ENCODE measurements around the gene SLC37A4.
"Not testable (repeated sequence)": the region's sequence is repeated elsewhere in the genome, so short reads cannot be mapped to it uniquely, and the experiment has no call there.

Gene SLC37A4

DNA sequence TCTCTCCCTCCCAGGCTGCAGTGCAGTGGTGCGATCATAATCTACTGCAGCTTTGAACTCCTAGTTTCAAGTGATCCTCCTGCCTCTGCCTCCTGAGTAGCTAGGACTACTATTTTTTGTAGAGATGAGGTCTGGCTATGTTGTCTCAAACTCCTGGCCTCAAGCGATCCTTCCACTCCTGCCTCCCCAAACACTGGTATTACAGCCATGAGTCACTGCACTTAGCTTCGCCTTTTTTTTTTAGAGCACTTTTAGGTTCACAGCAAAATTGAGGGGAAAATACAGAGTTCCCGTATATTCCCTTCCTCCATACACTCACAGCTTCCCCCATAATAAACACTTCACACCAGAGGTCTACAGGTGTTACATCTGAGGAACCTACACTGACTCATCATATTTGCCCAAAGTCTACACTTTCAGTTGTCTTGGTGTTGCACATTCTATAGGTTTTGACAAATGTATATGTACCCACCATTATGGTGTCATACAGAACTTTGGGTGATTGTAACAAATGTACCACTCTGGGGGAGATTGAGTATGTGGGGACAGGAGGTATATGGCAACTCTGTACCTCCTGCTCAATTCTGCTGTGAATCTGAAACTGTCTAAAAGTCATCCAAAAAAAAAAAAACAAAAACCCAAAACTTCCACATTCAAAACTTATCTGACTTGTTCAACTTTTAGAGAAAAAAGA lies 11.3 kb upstream of the SLC37A4 start:
- no peak for FAIRE-seq

DNA sequence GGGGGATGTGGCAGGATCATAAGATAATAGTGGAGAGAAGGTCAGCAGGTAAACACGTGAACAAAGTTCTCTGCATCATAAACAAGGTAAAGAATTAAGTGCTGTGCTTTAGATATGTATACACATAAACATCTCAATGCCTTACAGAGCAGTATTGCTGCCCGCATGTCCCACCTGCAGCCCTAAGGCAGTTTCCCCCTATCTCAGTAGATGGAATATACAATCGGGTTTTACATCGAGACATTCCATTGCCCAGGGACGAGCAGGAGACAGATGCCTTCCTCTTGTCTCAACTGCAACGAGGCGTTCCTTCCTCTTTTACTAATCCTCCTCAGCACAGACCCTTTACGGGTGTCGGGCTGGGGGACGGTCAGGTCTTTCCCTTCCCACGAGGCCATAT lies 8.8 kb upstream of the SLC37A4 start:
- FAIRE-seq: not testable (repeated sequence)

- no peak for FAIRE-seq
Measured at GRCh38 chr11:119038884-119039283, 8.2 kb upstream of the SLC37A4 start.

DNA sequence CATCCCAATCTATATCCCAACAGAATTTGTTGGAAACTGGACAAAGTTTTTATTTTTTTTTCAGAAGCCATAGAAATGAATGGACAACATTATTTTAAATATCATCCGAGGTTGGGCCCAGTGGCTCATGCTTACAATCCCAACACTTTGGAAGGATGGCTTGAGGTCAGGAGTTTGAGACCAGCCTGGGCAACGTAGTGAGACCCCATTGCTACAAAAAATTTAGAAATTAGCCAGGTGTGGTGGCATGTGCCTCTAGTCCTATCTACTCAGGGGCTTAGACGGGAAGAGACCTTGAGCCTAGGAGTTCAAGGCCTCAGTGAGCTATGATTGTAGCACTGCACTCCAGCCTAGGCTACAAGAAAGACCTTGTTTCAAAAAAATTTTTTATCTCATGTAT lies 4.1 kb upstream of the SLC37A4 start:
- no peak for FAIRE-seq

DNA sequence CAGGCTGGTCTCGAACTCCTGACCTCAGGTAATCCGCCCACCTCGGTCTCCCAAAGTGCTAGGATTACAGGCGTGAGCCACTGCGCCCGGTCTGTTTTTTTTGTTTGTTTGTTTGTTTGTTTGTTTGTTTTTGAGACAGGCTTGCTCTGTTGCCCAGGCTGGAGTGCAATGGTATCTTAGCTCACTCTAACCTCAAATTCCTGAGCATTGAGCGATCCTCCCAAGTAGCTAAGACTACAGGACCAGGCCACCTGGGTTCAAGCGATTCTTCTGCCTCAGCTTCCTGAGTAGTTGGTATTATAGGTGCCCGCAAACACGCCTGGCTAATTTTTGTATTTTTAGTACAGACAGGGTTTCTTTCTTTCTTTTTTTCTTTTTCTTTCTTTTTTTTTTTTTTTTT lies 2.7 kb upstream of the SLC37A4 start:
- not testable (repeated sequence) for FAIRE-seq

- FAIRE-seq: no peak
Measured at GRCh38 chr11:119031912-119032280, 1.2 kb upstream of the SLC37A4 start.

DNA sequence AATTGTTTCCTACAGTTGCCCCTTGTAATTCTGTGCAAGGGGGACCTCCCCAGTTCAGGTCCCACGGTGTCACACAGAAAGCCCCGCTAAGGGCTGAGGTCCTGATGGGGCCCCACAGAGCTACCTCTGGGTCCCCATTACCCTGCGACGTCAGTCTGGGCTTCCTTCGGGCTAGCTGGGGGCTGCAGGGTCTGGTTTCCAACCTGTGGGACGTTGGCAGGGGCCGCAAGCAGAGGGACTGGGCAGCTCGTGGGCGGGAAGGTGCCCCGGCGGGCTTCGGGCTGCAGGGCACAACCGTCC lies 698 bp downstream of the SLC37A4 start:
- no peak for FAIRE-seq

- no peak for FAIRE-seq
Measured at GRCh38 chr11:119029340-119030028, 1.2 kb downstream of the SLC37A4 start.

- FAIRE-seq: no peak
Measured at GRCh38 chr11:119029069-119029339, 1.7 kb downstream of the SLC37A4 start.

- FAIRE-seq: no peak
Measured at GRCh38 chr11:119028346-119029068, 2.2 kb downstream of the SLC37A4 start.

- no peak for FAIRE-seq
Measured at GRCh38 chr11:119027561-119028345, 2.9 kb downstream of the SLC37A4 start.

- no peak for FAIRE-seq
Measured at GRCh38 chr11:119026970-119027369, 3.7 kb downstream of the SLC37A4 start.

- no peak for FAIRE-seq
Measured at GRCh38 chr11:119025978-119026766, 4.5 kb downstream of the SLC37A4 start.

- no peak for FAIRE-seq
Measured at GRCh38 chr11:119025541-119025940, 5.1 kb downstream of the SLC37A4 start.

DNA sequence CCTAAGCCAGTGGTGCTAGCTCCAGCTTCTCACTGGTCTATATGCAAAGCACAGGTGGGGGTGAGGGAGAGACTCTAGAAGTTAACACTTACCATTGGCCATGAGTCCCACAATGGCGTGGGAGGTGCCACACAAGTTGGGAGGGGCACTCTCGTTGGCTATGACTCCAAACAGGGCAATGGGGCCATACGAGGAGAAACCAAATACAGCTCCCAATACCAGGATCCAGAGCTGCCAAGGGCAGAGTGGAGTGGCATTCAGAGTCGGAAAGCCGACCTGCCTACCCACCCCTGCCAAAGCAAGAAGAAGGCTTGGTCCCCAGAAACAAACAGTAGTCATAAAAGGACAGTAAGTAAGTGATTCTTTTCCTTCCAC lies 5.6 kb downstream of the SLC37A4 start:
- no peak for FAIRE-seq

- no peak for FAIRE-seq
Measured at GRCh38 chr11:119024430-119025098, 6.1 kb downstream of the SLC37A4 start.

- no peak for FAIRE-seq
Measured at GRCh38 chr11:119023741-119024140, 6.9 kb downstream of the SLC37A4 start.

DNA sequence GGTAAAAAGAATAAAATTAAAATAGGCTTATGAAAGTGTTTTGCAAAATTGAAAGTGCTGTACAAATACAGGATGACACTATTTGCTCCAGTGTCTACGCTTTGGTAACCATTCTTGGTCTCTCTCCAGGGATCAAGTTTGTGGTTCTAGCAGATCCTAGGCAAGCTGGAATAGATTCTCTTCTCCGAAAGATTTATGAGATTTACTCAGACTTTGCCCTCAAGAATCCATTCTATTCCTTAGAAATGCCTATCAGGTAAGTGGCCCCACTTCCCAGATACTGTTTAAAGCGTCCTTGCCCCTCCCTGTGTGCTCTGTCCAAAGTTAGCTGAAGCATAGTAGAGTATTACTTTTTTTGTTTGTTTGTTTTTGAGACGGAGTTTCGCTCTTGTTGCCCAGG lies 9.0 kb downstream of the SLC37A4 start:
- FAIRE-seq: no peak

DNA sequence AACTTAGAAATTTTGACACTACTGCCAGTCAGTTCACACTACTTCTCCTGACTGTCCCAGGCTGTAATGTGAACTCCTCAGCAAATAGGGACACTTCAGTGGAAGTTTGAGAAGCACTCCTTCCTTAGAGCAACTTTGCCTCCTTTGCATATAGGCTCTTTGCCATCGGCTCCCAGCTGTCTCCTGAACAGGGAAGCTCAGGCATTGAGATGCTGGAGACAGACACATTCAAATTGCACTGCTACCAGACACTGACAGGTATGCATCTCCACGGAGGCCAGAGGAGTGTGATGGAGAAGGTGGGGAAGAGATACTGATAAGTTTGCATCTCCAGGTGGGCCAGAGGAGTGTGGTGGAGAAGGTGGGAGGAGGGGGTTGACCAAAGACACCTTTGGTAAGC lies 10.7 kb downstream of the SLC37A4 start:
- FAIRE-seq: no peak

GRCh38 chr11:119018074-119018938 lies 12.4 kb downstream of the SLC37A4 start, which contains the start of the genes RPS25 and TRAPPC4:
TSS of gene RPS25 (minus strand) at chr11:119018343. CDS start at chr11:119018284, 59 bp downstream.
TSS of gene TRAPPC4 (plus strand) at chr11:119018766. CDS start at chr11:119018796, 30 bp downstream.
- FAIRE-seq: no peak

- FAIRE-seq: not testable (repeated sequence)
Measured at GRCh38 chr11:119017377-119017776, 13.3 kb downstream of the SLC37A4 start.
